HG03432 (cell line): ENCODE results near the gene SUPT3H.

ENCODE experiments used
- ATAC-seq: cut with Tn5 transposase; IDR thresholded peaks from one replicate; pipeline ENCODE4 v1.9.1; 2021; ENCODE audit warnings: mild to moderate bottlenecking, moderate library complexity; ENCODE audit not compliant: unreplicated experiment

SUPT3H gene

GRCh38 chr6:44855562-44856411 is 521.9 kb downstream of the SUPT3H start:
- no peak for ATAC-seq

- no peak for ATAC-seq
Measured at GRCh38 chr6:44854712-44855443, 522.9 kb downstream of the SUPT3H start.

GRCh38 chr6:44851176-44851575 is 526.6 kb downstream of the SUPT3H start:
- no peak for ATAC-seq

- ATAC-seq = no peak
Measured at GRCh38 chr6:44850312-44850711, 527.4 kb downstream of the SUPT3H start.

GRCh38 chr6:44849806-44850205 is 527.9 kb downstream of the SUPT3H start:
- ATAC-seq = no peak

- ATAC-seq = no peak
Measured at GRCh38 chr6:44843734-44844133, 534.0 kb downstream of the SUPT3H start.

GRCh38 chr6:44842616-44843015 is 535.1 kb downstream of the SUPT3H start:
- ATAC-seq = no peak

- no peak for ATAC-seq
Measured at GRCh38 chr6:44841829-44842228, 535.9 kb downstream of the SUPT3H start.

- no peak for ATAC-seq
Measured at GRCh38 chr6:44837741-44838140, 540.0 kb downstream of the SUPT3H start.

- no peak for ATAC-seq
Measured at GRCh38 chr6:44837255-44837654, 540.5 kb downstream of the SUPT3H start.

GRCh38 chr6:44833248-44833647 is 544.5 kb downstream of the SUPT3H start:
- peak; percentile 88 for ATAC-seq

GRCh38 chr6:44831002-44831610 is 546.6 kb downstream of the SUPT3H start:
- ATAC-seq = no peak

- peak; percentile 50 for ATAC-seq
Measured at GRCh38 chr6:44829836-44830235, 547.9 kb downstream of the SUPT3H start.

GRCh38 chr6:44828780-44829179 is 549.0 kb downstream of the SUPT3H start:
- ATAC-seq = no peak

GRCh38 chr6:44826025-44826676 is 551.6 kb downstream of the SUPT3H start:
- no peak for ATAC-seq

- ATAC-seq = no peak
Measured at GRCh38 chr6:44825273-44825672, 552.5 kb downstream of the SUPT3H start.

- ATAC-seq = no peak
Measured at GRCh38 chr6:44824567-44824966, 553.2 kb downstream of the SUPT3H start.

- ATAC-seq = no peak
Measured at GRCh38 chr6:44820759-44821158, 557.0 kb downstream of the SUPT3H start.

GRCh38 chr6:44820321-44820720 is 557.4 kb downstream of the SUPT3H start:
- no peak for ATAC-seq

- ATAC-seq = no peak
Measured at GRCh38 chr6:44811456-44811855, 566.3 kb downstream of the SUPT3H start.

GRCh38 chr6:44809258-44809657 is 568.5 kb downstream of the SUPT3H start:
- no peak for ATAC-seq
